NCI-H345 (cell line): ENCODE results near the gene ADAMTS2.
"Not testable (repeated sequence)": the region's sequence is repeated elsewhere in the genome, so short reads cannot be mapped to it uniquely, and the experiment has no call there.

Experiments
- DNase-seq: peaks from one replicate; lab custom pipeline; 2025; lab: John Stamatoyannopoulos, UW

ADAMTS2 gene

DNA sequence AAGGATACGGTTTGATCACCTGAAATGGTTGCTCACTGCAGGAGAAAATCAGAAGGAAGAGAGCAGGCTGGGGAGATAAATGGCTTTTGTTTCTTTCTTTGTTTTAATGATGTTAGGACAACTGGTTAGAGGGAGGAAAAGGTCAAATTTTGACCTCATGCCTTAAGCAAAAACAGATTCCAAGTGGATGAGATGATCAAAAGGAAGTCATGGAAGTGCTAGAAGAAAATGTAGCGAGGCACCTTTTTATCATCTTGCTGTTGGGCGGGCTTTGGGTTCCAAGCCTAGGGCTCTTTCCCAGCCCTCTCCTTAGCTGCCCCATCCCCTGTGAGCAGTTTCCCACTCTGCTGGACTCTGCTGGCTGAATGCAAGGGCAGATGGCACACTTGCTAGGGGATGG lies 127.9 kb downstream of the ADAMTS2 start:
- no peak for DNase-seq

DNA sequence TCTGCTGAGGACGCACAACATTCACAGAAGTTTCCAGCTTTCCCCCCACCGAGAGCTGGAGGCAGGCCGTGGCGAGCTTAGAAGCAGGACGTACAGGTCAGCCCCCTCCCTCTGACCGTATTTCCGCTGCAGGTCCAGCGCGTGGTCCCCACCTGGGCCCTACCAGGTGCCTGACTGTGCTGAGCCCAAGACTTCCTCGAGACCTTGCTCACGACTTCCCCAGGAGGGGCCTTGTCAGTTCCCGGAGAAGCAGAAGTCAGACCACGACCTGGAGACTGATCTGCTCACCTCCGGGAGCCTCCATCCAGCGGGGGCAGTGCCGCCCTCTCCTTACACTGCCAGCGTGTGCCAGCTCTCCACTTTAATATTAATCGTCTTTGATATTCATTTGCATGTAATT lies 128.9 kb downstream of the ADAMTS2 start:
- DNase-seq: not testable (repeated sequence)

DNA sequence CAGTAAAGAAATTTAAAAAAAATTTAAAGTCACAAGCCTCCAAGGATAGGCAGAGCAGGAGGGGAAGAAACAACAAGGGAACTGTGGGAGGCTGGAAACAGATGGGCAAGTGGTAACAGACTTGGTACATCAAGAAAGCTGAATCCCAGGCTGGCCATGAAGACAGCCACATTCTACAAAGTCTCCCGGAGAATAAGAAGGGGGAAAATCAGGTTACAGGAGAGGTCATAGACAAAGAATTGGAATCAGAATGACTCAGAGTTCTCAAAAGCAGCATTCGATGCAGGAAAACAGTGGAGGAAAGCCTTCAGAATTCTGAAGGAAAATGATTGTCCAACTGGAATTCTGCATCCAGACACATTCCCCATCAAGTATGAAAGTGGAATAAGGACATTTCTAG lies 129.7 kb downstream of the ADAMTS2 start:
- no peak for DNase-seq

DNA sequence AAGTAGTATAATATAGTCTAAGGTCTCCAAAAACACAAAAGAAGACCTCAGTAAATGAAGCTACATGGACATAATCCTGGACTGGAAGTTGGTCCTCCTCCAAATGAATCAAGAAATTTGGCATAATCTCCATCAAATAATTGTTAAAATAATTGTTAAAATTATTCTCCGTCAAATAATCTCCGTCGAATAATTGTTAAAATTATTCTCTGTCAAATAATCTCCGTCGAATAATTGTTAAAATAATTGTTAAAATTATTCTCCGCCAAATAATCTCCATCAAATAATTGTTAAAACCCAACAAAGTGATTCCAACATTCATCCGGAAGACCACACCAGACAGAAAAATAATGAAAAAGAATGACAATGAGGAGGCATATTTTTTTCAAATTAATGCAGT lies 130.6 kb downstream of the ADAMTS2 start:
- no peak for DNase-seq

DNA sequence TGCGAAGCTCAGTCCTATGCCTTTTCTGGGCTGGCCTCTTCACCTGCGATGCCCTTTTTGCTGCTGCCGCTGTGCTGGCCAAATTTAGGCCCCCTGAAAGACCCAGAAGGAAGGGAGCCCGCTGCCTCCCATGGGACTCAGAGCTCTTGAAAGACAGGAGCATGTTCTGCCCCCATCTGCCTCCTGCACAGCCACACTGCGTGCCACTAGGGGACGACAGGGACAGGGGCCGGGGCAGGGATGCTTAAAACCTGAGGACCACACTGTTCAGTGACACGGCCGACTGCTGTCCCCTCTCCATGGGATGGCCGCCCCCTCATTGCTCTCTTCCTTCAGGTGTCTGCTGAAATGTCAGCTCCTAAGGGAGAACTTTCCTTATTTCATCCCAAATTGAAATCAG lies 132.4 kb downstream of the ADAMTS2 start:
- DNase-seq: no peak

DNA sequence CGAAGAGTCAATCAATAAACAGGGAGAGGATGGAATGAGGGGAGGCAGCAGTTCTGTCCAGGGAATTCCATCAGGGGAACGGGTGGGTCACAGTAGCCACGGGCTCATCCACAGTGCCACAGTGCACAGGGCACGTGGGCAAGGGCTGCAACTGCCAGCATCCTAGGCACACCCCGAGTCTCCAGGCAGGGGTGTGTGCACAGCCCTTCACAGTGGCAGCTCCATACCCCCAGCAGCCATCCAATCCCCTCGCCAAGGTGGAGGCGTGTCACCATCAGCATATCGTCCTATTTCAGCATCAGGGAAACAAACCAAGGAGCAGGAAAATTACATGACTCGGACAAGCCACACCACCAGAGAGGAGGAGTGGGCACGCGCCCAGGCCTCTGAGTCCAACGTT lies 133.6 kb downstream of the ADAMTS2 start:
- DNase-seq: no peak

DNA sequence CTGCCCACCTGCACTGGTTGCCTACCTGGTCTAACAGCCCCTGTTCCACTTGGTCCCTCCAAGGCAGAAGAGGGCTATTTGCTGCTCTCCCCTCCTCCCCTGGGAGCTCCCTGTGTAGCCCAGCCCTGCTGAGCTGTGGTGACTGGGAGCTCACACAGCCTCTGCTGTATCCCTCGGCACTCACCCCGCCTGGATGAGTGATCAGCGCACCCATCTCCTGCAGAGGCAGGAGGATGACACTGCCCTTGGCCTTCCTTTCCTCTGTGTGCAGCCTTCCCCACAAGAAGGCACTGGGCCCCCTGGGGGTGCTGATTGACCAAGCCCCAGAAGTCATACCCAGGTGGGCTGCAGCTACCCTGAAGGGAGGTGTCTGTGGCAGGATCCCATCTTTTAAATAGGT lies 134.2 kb downstream of the ADAMTS2 start:
- DNase-seq: no peak

DNA sequence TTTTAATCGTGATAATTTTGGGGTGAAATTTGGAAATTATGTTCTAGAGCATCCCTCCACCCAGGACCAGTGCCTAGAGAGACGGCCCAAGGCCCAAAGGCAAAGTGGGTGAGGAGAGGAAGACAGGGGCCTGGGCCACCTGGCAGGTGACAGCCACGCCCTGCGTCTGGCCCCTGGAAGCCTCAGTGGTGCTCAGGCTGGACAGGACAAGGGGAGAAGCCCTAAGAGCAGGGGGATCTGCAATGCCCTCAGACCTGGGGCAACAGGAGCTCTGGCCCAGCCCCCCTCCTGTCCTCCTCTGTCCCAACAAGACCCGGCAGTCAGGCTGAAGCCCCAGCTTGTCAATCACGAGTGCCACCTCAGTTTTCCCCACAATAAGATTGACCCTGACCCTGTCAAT lies 134.8 kb downstream of the ADAMTS2 start:
- no peak for DNase-seq

DNA sequence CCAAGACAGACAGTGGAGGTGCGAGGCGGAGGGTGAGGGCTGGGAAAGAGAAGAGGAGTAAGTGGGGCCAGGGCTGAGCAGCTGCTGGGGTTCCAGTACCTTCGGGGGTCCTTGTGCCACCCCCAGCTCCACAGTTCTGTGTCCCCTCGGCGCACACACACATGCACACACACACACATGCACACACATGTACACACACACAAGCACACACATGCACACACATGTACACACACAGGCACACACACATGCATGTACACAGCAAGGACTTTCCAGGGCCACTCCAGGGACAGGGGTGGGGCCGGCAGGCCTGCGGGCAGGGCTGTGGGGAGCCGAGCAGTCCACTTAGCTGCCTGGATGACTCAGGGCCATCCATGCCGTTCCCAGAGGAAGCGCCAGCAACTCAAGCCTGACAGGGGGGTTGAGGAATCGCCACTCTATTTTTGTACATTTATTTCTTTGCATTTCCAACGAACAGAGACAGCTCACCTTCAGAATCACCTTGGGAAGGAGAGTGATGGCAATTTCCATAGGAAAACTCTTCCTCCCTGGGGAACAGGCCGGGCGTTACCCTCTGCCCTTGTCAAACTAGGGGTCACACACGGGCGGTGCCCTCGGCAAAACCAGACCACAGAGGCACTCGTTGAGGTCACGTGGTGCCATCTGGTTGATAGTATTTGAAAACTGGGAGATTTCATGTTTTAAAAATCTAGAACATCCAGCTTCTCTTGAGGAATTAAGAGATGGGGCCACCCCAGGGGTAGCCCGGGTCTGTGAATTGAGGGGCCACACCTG lies 135.7 kb downstream of the ADAMTS2 start:
- no peak for DNase-seq

DNA sequence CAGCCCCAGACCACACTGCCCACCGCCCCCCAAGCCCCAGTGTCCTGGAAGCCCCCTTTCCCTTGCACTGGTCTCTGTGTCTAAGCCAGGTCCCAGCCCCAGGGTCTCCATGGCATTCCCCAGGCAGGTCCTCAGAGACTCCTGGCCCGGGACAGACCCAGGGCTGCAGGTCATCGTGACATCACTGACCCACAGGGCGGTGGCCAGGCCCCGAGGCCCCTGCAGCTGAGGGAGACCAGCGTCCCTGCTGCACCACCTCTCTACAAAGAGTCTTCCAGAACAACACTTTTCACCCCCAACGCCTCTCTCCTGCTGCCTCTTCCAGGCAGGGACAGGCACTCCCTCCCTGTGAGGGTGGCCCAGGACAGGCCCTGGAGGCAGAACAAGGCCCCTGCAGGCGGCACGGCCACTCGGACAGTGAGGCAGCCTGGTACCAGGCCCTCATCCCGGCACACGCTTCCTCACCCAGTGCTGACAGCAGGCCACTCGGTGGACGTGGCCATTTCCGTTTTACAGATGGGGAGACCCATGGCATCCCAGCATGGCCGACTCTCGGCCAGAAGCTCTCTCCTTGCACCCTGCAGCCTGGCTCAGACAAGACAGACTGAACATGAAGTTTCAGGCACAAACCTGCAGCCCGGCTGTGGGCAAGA lies 136.4 kb downstream of the ADAMTS2 start:
- DNase-seq: no peak

DNA sequence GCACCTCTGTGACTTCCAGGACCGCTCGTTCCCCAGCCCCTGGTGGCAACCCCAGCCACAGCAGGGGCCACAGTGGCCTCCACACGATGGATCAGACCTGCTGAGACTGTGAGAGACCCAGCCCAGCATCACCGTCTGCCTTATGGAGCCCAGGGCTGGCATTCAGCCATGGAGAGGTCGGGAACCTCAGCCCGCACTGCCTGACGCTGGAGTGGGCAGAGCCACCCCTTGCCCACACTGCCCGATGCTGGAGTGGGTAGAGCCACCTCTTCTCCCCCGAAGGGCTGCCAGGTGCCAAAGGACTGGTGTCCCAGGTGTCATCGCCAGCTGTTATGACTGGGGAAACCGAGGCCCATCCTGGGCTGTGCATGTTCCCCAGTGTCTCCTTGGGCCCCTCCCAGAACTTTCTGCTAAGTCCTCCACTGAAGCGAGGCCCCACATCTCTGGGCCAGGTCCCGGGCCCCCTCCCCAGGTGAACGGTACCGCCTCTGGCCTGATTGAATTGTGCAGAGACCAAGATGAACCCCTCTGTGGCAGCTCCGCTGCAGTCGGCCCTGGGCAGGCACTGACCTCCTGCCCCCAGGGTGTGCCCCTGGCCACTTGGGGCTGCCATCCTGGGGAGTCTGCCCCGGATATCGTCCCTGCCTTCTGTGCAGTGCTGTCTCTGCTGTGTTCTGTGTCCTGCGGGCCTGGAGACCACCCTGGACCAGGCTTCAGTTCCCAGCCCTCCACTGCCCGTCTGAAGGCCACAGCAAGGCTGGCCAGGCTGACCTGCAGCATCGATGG lies 137.1 kb downstream of the ADAMTS2 start:
- DNase-seq: no peak

DNA sequence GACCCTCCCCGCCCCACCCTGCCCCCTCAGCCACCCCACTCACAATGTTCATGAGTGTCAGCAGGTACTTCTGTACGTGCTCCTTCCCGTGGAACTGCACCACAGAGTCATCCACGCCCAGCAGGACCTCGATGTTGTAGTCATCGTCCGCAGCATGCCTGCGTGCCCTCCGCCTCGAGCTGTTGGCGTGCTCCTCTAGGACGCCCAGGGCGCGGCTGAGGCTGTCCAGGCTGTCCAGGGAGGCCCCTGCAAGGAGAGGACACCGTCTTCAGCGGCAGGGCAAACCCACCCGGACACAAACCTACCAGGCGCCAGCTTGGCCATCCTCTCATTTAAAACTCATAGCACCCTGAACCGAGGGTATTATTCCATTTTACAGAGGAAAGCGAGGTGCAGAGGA lies 137.8 kb downstream of the ADAMTS2 start:
- no peak for DNase-seq

DNA sequence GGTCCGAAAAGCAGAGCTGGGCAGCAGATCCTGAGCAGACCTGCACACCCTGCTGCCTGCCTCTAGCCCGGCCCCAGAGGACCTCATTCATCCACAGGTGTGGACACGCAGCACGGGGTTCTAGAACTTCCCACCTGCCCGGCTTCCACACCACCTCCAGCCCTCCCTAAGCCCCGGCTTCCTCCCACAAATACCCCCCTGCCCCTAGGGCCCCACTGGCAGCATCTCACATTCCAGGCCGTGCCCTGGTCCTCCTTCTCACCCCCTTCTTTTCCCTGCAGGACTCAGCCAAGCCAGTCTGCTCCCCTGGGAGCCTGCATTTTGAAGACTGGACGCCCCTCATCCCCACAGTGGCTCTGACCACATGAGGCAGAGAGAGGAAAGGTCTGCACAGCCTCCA lies 138.9 kb downstream of the ADAMTS2 start:
- no peak for DNase-seq

DNA sequence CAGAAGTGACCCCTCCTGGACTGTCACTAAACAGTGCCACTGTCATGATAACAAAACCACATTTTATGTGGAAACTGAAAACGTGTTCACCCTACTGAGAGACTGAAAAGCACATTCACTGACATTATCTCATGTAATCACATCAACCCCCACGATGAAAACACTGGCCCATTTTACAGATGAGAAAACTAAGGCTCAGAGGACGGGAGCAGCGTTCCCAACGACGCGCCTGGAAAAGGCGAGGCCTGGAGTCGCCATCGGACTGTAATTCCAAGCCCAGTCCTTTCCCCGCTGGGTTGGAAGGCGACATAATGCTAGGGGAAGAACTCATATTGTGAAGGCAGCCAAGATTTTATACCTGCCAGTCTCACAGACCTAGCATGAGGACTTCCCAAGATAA lies 140.0 kb downstream of the ADAMTS2 start:
- no peak for DNase-seq

DNA sequence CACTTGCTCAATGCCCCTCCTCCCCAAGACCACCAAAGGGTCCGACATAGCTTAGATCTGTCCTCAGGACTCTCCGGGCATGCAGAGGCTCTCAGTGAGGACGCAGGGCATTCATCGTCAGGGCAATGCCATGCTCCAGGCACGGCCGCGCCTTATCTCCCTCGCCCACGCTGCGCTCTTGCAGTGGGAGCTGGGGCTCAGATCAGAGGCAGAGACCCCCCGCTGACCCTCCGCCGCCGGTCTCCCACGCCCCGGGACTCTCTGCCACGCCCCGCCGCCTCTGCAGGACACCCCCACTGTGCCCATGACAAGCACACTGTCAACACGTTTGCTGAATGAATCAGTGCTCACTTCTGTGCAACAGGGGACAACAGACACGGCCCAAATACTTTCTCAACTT lies 140.7 kb downstream of the ADAMTS2 start:
- DNase-seq: no peak

DNA sequence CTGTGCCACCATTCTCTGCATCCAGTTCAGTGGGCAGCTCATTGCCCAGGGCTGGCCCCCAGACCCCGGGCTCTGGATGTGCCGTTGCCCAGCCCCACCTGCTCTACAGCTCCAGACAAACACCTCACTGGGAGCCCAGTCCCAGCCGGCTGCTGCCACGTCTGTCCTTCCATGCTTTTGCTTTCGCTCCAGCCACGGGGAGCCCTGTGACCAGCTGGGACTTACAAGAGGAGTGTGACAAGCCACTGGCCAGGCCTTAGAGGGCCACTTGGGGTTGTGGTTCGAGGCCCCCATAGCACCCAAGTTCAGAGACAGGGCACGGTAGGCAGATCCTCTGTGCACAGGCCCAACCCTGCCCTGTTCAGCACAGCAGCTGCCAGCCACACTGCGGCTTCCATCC lies 142.0 kb downstream of the ADAMTS2 start:
- no peak for DNase-seq

DNA sequence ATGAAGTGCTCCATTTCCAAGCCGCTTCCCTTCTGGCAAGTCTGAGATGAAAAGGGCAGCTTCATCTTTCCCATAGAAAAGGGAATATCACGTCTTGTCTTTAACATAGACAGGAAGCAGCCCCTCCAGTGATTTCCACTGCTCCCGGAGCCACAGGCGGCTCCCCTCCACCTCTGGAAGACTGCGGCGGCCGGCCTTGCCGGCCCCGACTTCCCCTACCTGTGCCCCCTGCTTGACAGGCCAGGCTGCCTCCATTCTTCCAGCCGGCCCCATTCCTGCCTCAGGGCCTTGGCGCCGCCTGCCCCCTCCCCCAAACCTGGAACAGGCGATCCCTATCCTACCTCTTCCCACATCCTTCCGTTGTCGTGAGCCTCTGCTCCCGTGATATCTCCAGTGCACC lies 143.3 kb downstream of the ADAMTS2 start:
- no peak for DNase-seq

DNA sequence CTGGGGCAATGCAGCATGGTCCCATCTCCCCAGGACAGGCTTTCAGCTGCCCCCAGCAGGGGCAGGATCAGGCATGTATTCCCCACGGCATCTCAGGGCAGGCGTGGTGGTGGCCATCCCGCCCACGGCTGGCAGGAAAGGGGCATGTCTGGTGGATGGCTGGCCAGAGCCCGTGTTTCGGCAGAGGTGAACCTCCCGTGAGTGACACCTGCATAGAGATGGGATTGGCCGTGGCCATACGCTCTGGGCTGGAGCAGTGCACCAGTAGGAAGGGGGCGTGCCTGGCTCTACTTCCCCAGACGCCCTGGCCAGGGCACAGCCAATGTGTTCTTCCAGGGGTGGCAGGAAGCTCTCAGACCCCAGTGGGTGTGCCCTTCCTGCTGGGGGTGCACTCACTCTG lies 146.0 kb downstream of the ADAMTS2 start:
- DNase-seq: no peak

DNA sequence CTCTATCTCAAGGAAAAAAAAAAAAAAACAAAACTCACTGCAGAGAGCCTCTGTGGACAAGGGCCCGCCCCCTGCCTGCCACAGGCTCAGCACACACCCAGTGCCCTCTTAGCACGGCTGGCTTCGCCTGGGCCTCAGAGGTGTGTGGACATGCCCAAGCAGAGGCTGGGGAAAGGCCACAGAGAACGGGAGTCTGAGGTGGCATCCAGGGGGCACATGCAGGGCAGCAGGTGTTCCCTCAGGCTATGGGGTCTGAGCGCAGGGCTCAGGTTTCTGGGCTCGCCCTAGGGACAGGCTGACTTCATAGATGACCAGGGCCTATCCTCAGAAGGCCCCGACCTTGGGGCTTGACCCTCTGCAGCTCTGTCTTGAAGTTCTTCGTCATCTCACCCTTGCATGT lies 146.4 kb downstream of the ADAMTS2 start:
- DNase-seq: no peak

DNA sequence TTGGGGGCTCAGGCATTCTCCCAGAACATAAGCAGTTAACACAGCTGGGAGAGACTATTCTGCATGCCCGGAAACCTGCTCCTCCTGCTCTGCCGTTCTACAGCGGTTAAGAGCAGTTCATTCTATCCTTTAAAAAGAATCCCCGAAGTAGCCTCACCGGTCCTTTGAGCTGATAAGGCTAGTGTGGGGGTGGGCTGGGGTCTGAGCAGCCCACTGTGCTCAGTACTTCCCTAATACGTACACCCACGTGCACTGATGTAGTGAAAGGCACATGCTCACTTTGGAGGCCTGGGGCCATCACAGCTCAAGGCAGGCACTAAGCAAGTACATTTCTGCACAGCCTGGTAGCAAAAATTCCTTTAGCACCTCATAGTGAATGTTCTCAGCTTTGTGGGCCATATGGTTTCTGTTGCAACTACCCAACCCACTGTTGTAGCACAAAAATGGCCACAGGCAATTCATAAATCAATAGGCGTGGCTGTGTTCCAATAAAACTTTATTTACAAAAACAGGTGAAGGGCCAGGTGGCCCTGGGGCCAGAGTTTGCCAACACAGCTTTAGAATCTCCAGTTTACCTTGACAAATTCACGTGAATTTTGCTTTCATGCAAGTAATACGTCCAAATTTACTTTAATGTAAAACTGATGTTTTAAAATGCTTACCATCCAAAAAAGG lies 148.7 kb downstream of the ADAMTS2 start:
- no peak for DNase-seq

DNA sequence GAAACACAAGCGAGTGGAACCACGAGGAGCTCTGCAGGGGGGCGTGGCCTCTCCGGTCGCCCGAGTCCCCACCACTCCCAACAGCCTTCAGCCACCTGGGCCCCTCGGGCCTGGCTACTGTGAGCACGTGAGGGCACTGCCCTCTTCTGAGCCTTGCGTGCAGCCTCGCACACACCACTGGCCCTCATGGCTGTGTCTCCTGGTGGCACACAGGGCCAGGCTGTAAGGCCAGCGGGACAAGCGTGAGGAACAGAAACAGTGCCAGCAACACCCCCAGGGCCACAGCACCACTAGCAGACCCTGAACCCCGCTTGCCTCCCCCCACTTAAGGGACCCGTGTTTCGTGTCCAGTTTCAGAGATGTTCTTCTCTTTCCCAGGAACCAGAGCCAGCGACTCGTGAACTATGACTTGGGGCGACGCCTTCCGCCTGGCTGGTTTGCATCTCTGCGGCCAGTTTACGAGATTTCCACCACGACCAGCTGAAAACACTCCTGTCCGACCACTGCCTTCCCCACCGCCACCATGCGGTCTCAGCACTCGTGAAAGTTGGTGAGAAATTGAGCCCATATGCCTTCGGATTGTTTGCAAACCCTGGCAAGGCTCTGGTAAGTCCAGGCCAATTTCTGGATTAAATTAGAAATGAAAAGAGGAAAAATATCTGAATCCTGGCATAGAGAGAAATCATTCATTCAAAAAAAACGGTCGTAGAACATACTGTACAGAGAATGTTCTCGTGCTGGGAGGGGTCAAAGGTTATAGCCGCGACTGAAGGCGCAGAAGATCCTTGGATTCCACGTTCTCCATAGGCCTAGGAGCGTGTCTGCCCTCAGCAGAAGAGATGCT lies 149.5 kb downstream of the ADAMTS2 start:
- no peak for DNase-seq

DNA sequence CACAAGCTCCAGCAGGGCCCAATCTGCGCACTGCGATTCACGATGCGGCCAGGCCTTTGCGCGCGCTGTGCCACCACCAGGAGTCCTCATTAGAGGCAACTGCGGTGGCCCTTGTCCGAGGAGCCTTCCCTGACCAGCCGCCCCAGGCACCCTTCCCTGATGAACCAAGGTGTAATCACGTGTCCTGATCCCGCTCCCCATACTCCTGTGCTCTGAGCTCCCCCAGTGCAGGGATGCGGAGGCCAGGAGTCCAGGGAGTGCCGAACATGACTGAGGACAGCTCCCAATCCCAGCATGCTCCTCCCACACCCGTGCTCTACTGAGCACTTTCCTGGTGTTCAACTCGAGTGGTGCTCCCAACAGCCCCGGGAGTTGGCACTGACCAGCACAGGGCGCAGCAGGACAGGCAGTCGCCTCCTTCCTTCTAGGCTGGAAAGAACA lies 150.3 kb downstream of the ADAMTS2 start:
- no peak for DNase-seq
